ENCODE results near the gene TBL3.

DNA sequence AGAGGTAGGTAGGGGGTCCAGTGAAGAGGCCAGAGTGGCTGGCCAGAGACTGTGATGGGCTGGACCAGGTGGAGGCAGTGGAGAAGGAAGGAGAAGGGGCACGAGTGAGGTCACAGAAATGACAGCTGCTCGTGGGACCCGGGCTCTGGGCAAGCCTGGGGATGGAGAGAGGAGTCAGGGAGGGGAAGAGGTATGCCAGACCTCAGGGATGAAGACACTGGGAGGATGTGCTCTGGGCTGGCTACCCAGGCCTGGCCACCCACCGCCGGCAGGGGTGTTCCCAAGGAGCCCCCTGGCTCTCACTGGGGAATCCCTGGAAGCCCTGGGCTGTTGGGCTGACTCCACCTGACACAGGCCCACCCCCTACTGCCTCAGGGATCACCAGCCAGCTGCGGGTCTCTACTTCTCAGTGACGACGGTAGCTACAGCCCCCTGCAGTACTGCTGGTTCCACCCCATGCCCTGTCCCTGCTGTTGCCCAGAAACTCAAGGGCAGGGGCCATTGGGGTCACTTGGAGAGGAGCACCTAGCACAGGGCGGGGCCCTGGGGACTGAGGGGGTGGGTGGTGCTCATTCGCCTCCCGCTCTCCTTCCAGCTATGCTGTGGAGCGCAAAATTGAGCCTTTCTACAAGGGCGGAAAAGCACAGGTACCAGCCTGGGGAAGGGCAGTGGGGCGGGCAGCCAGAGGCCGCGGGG is 1.8 kb downstream of the TBL3 start:
- no peak for TF ChIP-seq POLR2A (IDR thresholded peaks at IDR 0.05)
- TF ChIP-seq, protein P1, sequence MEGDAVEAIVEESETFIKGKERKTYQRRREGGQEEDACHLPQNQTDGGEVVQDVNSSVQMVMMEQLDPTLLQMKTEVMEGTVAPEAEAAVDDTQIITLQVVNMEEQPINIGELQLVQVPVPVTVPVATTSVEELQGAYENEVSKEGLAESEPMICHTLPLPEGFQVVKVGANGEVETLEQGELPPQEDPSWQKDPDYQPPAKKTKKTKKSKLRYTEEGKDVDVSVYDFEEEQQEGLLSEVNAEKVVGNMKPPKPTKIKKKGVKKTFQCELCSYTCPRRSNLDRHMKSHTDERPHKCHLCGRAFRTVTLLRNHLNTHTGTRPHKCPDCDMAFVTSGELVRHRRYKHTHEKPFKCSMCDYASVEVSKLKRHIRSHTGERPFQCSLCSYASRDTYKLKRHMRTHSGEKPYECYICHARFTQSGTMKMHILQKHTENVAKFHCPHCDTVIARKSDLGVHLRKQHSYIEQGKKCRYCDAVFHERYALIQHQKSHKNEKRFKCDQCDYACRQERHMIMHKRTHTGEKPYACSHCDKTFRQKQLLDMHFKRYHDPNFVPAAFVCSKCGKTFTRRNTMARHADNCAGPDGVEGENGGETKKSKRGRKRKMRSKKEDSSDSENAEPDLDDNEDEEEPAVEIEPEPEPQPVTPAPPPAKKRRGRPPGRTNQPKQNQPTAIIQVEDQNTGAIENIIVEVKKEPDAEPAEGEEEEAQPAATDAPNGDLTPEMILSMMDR (IDR thresholded peaks at IDR 0.05) = no peak

All from heart left ventricle (tissue), 13 donors.